ENCODE results near the gene LMLN.

LMLN gene

DNA sequence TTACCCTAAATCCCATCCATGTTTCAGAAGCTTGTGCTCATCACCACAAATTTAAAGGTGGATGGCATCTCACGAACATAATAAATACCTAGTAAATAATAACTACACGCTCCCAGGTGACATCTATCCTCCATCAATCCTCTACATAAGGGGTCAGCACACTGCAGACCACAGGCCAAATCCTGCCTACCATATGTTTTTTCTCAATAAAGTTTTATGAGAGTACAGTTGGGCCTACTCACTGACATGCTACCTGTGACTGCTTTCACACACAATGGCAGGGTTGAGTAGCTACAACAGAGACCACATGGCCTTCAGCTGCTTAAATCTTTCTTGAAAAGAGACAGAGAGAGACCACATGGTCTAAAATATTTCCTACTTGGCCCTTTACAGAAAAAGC, 105.9 kb downstream of the LMLN start:
- Histone ChIP-seq H3K27ac (no peak overlapping the region), H3K79me2 (no peaks in the 10 kb centered on the region), H3K27me3 (ENCODE audit: control insufficient read depth, insufficient read depth, low read length) (no peaks in the 10 kb centered on the region), H3K4me2 (ENCODE audit: low read length) (no peak overlapping the region), H3K9ac (no peak overlapping the region), H3K4me1 (no peaks in the 10 kb centered on the region), H3K4me3 (ENCODE audit: low read depth, low read length) (no peak overlapping the region), H3K9me3 (ENCODE audit: control insufficient read depth, low read length) (no peaks in the 10 kb centered on the region), H2AFZ (no peak overlapping the region), H3K36me3 (ENCODE audit: control insufficient read depth, insufficient read depth, low read length) (no peaks in the 10 kb centered on the region)
- TF ChIP-seq, protein P1, sequence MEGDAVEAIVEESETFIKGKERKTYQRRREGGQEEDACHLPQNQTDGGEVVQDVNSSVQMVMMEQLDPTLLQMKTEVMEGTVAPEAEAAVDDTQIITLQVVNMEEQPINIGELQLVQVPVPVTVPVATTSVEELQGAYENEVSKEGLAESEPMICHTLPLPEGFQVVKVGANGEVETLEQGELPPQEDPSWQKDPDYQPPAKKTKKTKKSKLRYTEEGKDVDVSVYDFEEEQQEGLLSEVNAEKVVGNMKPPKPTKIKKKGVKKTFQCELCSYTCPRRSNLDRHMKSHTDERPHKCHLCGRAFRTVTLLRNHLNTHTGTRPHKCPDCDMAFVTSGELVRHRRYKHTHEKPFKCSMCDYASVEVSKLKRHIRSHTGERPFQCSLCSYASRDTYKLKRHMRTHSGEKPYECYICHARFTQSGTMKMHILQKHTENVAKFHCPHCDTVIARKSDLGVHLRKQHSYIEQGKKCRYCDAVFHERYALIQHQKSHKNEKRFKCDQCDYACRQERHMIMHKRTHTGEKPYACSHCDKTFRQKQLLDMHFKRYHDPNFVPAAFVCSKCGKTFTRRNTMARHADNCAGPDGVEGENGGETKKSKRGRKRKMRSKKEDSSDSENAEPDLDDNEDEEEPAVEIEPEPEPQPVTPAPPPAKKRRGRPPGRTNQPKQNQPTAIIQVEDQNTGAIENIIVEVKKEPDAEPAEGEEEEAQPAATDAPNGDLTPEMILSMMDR (IDR thresholded peaks at IDR 0.05), result no peak

DNA sequence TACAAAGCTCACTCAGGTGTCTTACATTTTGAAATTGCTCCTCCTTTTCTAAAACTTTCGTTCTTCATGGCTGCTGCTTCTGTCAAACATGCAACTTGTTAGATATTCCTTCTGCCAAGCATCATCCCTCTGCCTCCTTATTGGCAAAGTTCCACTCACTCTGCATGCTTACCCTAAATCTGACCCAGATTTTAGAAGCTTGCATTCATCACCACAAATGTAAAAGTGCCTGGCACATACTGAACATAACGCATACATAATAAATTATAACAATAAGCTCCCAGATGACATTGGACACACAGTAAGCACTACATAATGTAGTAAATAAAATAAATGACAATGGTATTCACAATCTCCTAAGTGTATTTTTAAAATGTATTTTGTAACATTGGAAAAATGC, 107.4 kb downstream of the LMLN start:
- TF ChIP-seq, protein P1 (IDR thresholded peaks at IDR 0.05), result no peak
- no peaks in the 10 kb centered on the region for H3K4me1 ChIP-seq

DNA sequence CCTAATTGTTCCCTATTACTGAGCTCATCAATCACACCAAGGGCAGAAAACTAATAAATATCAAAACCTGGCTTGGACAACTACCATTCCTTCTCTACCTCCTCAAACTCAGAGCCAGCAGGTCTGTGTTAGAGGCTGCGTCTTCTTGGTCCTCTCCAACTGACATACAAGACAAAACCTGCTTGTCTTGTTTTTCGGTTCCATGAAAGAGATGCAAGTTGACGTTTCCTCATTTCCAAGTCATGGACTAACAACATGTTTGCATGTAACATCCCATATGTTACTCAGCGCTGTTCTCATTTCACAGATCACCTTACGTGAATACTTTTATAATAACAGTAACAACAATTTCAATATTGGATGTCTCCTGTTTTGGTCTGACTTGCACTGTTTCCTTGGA, 110.9 kb downstream of the LMLN start:
- Histone ChIP-seq H3K27ac (no peak overlapping the region), H3K36me3 (ENCODE audit: control insufficient read depth, insufficient read depth, low read length) (no peaks in the 10 kb centered on the region), H2AFZ (no peak overlapping the region), H3K79me2 (no peaks in the 10 kb centered on the region), H3K9me3 (ENCODE audit: control insufficient read depth, low read length) (no peaks in the 10 kb centered on the region), H3K4me3 (ENCODE audit: low read depth, low read length) (no peak overlapping the region), H3K9ac (no peak overlapping the region), H3K27me3 (ENCODE audit: control insufficient read depth, insufficient read depth, low read length) (no peaks in the 10 kb centered on the region), H3K4me2 (ENCODE audit: low read length) (no peak overlapping the region), H3K4me1 (no peaks in the 10 kb centered on the region)
- TF ChIP-seq, protein P1 (IDR thresholded peaks at IDR 0.05), result no peak

More for the DNA sequence above, 107.4 kb downstream of the LMLN start:
- Histone ChIP-seq H3K9ac (no peak overlapping the region), H3K27ac (no peak overlapping the region), H3K79me2 (no peaks in the 10 kb centered on the region), H2AFZ (no peak overlapping the region), H3K4me3 (ENCODE audit: low read depth, low read length) (no peak overlapping the region), H3K36me3 (ENCODE audit: control insufficient read depth, insufficient read depth, low read length) (no peaks in the 10 kb centered on the region), H3K9me3 (ENCODE audit: control insufficient read depth, low read length) (no peaks in the 10 kb centered on the region), H3K27me3 (ENCODE audit: control insufficient read depth, insufficient read depth, low read length) (no peaks in the 10 kb centered on the region), H3K4me2 (ENCODE audit: low read length) (no peak overlapping the region)

DNA sequence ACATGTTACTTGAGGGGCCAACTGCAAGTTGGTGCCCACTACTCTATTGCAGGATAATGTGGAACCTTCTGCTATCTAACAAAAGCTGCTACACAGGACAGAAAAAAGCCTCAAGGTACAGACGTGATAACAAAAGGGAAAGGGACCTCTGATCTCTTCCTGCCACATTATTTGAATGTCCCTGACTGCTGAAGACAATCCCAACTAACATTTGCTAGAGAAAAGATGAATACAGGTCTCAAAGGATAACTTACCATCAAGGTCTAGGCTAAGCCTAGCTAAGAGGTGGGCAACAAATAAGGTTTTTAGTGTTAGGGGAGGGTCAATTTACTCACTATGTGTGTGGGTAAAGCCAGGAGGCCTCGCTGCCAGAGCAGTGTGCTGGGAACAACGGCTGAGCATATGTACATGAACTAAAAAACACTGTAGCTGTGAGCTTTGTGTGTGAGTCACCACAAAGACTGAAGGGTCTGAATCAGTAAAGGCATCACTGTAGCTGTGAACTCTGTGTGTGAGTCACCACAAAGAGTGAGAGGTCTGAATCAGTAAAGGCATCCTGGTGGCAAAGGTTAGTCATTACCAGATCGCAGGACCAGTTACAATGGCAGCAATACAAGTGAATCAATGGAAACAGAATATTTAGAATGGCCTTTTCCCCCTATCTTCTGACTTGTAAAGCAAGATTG, 111.7 kb downstream of the LMLN start:
- Histone ChIP-seq H3K4me1 (no peaks in the 10 kb centered on the region), H2AFZ (no peak overlapping the region), H3K79me2 (no peaks in the 10 kb centered on the region), H3K9ac (no peak overlapping the region), H3K27ac (no peak overlapping the region), H3K36me3 (ENCODE audit: control insufficient read depth, insufficient read depth, low read length) (no peaks in the 10 kb centered on the region), H3K27me3 (ENCODE audit: control insufficient read depth, insufficient read depth, low read length) (no peaks in the 10 kb centered on the region), H3K4me2 (ENCODE audit: low read length) (no peak overlapping the region), H3K9me3 (ENCODE audit: control insufficient read depth, low read length) (no peaks in the 10 kb centered on the region), H3K4me3 (ENCODE audit: low read depth, low read length) (no peak overlapping the region)
- TF ChIP-seq, protein P1 (IDR thresholded peaks at IDR 0.05), result no peak

DNA sequence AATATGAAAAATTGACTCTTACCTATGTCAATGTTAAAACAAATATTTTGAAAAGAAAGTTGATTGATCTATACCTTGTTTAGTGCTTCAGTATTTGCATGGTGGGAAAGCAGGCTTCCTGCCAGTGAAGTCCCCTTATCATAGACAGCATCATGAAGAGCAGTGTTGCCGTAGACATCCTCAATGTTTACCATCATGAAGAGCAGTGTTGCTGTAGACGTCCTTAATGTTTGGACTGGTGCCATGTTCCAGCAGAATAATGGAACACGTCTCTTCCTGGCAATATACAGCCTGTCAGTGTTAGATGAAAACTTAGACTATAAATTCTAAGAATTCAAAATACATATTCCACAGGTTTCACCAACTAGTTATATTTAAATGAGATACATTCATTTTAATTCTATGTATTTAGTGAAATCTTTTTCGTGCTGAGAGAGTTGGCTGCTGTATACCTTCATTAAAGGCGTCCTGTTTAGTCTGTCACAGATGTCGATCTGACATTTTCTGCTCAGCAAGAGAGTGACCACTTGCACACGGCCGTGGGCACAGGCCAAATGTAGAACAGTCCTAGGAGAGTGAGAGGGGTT, 116.8 kb downstream of the LMLN start:
- Histone ChIP-seq H3K9ac (no peak overlapping the region), H2AFZ (no peak overlapping the region), H3K4me3 (ENCODE audit: low read depth, low read length) (no peak overlapping the region), H3K79me2 (no peaks in the 10 kb centered on the region), H3K27me3 (ENCODE audit: control insufficient read depth, insufficient read depth, low read length) (peaks cover 4% of the 10 kb centered on the region), H3K4me2 (ENCODE audit: low read length) (no peak overlapping the region), H3K4me1 (no peaks in the 10 kb centered on the region), H3K36me3 (ENCODE audit: control insufficient read depth, insufficient read depth, low read length) (no peaks in the 10 kb centered on the region), H3K27ac (no peak overlapping the region), H3K9me3 (ENCODE audit: control insufficient read depth, low read length) (no peaks in the 10 kb centered on the region)
- TF ChIP-seq, protein P1 (IDR thresholded peaks at IDR 0.05), result no peak

Measured in parathyroid adenoma (tissue), 2 donors.